Stimulated activated CD8-positive, alpha-beta memory T cell treated with anti-CD3 and anti-CD28 coated beads, Interleukin-15, amount 100 ng/mL, for 48 hours (primary cell): Measurements from ENCODE around the gene ASAP2.
"Not testable (repeated sequence)": the region's sequence is repeated elsewhere in the genome, so short reads cannot be mapped to it uniquely, and the experiment has no call there.

ENCODE experiments used
- DNase-seq, 2 donors: peaks; one replicate each; pipeline ENCODE4 v3.0.0-alpha.2; 2020; ENCODE audit warnings: low read depth in 2 of 2

ASAP2 gene

DNA sequence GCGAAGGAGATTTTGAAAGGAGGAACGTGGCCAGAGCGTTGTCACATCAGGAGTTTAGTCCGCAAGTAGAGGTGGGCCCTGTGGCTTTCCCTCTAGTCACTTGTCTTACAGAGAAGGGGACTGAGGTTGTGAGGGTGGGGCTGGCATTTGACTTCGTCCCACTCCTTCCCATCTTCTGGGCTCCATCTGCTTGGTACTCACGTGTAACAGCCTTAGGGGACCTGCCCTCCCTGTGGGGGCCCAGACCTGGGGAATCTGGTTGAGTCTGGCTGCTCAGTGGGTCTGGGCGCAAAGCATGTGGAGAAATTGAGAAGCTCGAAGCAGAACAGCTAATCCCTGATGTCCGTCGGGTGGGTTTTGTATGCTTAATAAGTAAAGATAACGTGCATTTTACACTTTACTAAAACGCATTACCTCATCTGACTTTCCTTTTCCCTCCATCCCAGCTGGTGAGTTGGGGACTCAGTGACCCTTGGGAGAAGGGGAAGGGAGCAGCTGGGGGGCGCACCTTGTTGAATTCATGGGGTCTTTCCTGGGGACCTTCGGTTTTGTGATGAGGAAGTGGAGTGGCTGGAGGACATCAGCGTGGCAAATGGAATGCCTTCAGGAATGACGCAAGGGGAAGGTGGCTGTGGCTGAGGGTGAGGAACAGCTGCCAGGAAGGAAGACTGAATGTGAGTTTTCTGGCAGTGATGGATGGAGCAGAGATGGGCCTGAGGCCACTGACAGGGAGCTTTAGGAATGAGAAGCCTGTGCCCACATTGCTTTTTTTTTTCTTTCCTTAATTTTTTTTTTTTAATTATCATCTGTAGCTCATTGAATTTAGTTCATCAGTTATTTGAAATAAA is 44.8 kb downstream of the ASAP2 start:
- DNase-seq = no peak

DNA sequence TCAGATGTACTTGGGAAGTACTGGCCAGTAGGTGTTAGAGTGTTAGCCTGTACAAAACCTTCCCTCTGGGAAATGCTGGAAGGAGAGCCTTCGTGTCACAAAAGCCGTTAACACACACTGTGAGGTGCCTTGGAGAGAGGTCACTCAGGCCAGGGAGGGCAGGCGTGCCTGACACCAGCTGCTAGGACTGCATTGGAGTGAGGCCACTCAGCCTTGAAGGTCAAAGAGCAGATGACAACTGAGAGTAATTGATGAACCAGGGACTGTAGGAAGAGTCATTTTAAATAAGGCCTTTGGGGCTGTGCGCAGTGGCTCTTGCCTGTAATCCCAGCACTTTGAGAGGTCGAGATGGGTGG is 45.4 kb downstream of the ASAP2 start:
- DNase-seq = no peak

DNA sequence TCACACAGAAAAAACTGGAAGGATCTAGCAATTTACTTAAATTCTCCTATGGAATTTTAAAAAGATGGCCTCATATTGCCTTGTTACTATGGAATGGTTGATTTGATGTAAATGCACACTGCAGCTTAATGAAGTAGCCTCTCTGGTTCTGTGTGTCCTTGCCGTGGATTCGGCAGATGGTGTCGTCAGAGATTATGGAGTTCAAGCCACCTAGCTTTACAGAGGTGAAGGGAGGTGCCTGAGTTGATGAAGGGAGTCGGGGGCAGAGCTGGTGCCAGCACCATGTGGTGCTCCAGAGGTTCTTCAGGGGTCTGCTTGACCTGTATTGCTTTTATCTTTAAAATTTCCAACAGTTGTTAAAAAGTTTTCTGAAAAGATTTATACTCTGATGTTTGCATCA is 48.8 kb downstream of the ASAP2 start:
- DNase-seq = no peak

DNA sequence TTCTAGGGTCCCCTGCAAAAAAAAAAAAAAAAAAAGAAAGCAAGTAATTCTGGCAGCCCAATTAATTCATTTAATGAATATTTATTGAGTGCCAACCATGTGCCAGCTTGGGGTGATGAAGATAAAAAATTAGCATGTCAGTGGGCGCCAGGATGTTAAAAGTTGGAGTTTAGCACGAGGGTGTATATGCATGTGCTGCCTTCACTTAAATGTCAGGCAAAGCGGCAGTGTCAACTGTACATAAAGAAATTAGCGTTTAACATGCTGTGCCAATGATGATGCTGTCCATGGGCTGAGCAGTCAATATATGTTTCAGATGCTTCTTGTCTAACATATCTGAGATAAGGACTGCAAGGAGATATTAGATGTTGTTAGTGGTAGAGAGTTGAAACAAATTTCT is 49.5 kb downstream of the ASAP2 start:
- no peak for DNase-seq

DNA sequence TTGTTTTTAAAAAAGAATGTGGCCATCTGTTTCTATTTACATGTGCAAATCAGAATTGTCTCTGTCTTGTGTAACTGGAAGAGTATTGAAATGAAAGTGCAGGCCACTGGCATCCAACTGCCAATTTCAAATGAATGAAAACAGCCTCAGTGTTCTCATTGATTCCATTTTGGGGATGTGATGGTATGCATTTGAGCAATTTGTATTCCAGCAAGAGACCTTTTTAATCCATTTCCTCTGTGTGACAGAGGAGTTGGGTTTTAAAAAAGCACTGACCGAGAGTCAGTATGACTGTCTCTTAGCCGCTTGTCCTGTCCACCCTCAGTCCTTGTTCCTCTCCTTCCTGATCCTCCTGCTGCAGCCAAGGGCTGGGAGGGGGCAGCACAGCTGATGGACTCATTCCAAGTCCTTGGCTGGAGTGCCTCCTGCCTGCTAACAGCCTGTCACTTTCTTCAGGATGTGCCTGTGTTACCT is 50.0 kb downstream of the ASAP2 start:
- no peak for DNase-seq

DNA sequence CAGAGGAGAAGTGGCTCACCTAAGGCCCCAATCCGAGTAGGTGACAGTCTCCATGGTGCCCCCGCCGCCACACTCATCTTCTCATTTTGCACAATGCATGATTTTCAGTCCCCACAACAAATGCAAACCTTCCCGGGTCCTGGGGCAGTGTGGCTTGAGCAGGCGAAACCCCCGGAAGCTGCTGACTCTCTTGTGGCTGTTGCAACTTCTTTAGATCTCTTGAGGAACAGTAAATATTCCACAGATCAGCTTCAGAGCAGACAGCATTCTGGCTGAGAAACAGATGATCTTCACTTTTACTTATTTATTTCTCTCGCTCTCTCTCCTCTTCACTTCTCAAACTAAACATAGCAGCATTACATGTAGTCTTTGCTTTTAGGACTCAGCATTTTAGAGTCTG is 51.9 kb downstream of the ASAP2 start:
- DNase-seq = no peak

DNA sequence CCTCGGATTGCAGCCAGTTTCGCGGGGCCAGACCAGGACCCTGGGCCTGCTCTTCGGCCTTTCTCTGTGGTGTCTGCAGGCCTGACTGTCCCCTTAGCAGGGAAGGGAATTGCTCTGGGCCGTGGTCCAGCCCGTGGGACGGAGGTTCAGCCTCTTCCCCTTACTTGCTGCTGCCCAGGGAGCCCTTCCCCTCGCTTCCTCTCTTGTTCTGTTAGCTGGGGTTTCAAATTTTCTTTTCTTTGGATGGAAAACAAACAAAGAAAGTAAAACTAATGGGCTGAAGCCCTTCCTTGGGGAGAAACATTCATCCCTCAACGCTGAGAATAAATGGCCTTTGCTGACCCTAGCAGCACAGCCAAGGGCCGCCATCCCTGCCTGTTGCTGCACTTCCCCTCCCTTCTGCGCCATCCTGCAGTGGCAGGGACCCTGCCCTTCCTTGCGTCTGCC is 52.4 kb downstream of the ASAP2 start:
- no peak for DNase-seq

DNA sequence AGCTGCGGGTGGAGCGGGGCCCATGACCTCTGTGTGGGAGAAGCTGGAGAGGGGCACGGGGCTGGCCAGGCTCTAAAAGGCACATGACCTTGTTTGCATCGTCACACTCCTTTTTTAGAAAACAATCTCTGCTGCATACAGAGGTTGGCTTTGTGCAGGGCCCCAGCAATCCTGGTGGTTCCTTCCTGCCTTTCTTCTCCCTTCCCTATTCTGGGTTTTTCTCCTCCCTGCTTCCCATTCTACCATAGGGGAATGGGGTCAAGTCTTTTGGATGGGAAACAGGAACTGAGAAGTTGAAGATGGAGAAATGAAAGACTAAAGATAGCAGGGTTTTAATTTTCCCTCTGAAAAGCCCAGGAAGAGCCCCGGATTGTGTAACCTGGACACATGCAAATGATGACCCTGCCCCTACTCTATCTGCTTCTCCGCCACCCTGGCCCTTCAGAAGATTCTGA is 53.9 kb downstream of the ASAP2 start:
- no peak for DNase-seq

DNA sequence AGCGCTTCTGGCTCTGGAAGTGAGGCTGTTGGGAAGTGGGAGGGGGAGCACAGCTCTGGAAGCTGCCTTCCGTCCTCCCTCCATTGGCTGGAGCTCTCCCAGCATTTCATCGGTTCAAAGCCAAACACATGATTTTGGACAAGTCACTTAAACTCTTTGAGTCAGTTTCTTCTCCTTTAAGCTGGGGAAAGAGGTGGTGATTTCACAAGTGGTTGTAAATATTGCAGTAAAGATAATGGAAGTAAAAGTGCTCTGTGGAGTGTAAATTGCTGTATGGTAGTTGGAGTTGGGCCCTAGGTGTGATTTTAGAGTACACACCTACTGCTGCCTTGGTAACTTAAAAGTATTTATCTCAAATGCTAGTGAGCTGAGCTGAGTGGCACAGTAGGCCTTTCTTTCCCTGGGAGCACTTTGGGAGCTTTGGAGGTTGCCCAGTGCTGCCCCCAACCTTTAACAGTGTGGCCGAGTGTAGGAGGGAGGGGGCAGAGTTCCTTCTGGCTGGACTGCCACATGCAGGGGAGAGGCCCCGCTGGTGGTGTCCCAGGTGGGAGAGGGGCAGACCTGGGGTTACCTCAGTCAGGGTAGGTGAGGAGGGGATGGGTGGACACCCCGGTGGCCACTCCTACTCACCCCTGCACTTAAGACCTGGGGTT is 54.7 kb downstream of the ASAP2 start:
- DNase-seq = no peak

DNA sequence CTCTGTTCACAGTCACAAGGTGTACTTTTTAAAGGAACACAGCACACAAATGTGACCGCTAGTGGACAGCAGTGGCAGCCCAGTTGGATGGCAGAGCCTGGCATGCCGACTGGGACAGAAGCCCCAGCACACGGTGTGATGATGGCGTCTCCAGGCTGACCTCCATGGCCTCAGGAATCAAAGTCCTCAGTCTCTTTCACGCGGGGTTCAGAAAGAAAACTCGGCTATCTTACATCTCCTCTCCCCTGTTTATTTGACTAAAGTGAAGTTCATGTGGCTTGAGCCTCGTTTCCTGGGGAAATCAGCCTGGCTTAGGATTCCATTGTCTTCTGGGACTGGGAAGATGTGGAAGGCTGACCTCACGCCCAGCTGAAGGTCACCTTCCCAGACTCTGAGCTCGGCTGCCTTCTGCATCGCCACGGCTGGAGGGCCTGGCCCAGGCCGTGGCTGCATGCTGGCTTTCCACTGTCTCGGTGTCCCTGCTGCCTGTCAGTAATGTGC is 56.1 kb downstream of the ASAP2 start:
- DNase-seq = no peak

DNA sequence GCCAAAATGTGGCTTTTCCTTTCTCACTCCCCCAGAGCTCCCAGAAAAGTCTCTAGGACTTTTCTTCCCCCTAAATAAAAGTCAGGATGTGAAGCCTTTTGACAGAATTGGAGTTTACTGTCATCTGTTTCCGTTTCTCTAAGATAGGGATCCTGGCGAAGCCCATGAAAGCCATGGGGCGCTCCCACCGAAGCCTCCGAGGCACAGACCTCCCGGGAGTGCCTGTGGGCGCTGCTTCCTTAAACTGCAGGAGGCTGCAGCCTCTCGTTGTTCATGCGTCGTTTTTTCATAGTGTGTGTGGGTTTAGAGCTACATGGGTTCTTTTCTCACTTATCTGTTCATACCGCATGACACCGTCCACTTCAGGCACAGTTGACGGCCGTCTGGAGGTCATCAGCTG is 56.8 kb downstream of the ASAP2 start:
- no peak for DNase-seq

DNA sequence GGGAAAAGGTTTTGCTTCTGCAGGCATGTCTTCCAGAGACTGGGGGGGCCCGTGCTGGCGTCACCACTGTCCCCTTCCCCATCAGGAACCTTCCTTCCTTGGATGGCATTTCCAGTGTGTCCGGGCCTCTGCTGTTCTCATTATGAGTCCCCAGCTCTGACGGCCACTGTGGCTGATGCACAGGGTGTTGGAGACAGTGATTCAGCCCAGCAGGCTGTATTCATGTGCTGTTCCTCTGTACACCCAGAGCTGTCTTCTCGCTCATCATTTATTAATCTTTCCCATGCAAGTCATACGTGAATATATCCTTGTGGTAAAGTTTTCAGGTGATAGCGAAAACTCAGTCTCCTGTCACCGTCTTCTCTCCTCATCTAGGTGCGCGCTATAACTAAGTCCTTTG is 57.7 kb downstream of the ASAP2 start:
- DNase-seq = no peak

DNA sequence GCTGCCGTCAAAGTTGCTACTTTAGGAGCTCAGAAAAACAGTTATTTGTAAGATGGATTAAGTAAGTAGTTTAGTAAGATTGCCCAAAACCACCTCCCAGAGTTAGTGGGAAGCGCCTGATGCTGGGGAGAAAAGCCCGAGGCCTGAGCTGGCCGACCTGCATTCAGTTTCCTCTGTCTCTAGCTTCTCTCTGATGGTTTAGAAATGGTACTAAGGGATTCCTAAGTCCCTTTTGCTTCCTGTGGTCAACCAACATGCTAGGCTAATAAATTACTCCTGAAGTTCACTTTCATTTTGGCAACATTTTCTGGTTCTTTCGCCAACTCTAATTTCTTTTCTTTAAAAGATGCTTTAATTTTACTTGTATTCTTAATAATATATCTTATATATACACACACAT is 60.1 kb downstream of the ASAP2 start:
- DNase-seq = no peak

DNA sequence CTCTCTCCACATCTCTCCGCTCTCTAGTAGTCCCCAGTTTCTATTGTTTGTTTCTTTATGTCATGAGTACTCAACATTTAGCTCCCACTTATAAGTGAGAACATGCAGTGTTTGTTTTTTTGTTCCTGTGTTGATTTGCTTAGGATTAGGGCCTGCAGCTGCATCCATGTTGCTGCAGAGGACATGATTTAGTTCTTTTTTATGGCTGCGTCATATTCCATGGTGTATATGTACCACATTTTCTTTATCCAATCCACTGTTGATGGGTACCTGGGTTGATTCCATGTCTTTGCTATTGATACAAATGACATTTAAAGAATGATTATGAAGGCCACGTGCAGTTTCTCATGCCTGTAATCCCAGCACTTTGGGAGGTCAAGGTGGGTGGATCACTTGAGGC is 60.7 kb downstream of the ASAP2 start:
- DNase-seq = not testable (repeated sequence)

DNA sequence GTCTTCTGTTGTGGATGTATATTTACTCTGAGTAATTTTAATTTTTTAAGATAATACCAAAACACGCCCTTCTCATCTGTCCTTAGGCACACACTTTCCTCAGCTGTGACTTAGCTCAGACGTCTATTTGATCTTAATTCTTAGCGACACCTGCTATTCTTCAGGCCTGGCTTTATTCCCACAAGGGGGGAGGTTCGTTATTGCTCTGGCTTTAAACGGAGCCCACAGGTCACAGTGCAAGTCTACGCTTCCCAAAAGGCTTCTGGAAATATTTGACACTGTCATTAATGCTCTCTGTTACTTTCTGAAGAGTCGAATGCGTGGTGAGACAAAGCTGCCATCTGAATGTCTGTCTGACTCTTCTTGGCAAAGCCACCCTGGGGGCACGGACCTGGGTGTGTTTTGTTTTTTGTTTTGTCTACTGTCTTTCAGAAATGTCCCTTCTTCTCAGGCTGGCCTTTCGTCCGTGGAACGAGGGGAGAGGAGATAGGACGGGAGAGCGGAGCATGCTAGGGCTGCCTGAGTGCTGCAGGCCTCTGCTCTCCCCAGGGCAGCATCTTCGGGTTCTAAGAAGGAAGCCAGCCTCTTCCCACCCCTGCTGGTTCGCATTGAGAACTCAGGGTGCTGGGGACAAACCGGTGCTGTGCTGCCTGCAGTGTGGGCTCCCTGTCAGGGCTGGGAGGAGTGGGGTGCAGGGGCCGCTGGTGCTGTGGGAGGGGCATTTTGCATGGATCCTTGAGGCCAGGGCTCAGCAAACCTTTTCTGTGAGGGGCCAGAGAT is 61.9 kb downstream of the ASAP2 start:
- no peak for DNase-seq

DNA sequence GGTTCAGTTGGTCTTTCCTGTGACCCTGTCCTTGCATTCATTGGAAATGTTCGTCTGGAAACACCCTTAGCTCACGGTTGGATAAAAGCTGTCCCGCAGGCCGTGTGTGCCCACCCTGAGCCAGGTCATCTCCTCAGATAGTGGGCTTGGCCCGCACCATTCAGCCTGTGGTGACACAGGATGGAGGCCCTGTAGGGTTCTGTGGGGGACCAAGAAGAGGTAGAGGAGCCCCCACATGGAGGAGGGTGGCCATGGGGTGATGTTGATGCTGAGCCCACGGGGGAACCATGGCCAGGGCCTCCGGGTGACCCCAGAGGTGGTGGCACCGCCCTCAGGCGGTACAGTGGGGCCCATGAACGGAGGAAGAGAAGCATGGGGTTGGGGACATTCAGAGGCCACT is 62.7 kb downstream of the ASAP2 start:
- no peak for DNase-seq

DNA sequence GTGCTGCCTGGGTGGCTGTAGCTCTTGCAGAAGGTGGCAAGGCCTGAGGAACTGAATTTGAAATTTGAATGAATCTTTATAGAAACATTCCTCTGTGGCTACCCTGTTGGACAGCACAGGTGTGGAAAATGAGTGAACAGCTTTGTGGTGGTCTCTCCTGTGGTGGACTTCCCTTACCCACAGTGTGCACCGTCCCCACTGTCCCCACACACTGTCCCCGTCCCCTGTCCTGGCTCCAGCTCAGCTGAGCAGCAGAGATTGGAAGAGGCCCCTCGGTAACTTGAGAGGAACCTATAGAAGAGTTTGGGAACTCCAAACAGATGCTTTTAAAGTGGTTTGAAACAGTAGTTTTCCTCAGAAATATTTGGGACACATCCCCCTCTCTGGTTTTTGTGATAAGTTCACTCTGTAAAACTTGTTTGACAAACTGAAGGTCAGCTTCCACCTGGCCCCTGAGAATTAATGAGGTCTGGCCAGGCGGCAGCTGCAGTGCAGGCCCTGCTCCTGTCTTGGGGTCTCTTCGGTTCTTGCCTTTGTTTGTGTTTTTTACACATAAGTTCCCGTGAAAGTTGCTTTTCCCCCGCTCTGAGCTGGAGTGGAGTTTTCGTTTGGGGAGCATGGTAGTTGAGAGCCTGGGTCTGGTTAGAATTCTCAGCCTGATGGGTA is 63.2 kb downstream of the ASAP2 start:
- DNase-seq = no peak

DNA sequence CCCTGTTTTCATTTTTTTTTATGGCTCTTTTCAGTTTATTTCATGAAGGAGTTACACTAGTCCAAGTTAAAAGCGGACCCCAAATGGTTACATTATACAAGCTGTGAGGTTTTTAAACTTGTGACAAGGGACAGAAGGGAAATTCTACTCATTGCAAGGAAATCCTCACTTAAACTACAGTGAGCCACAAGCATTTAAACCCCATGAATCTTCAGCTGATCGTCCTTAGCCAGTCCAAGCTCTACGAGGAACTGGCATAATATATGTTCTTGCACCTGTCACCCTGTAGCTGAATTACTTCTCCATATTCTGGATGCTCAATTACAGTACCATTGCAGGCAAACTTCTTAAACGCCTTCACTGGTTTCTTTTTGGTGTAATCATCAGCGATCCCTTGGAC is 64.5 kb downstream of the ASAP2 start:
- no peak for DNase-seq

DNA sequence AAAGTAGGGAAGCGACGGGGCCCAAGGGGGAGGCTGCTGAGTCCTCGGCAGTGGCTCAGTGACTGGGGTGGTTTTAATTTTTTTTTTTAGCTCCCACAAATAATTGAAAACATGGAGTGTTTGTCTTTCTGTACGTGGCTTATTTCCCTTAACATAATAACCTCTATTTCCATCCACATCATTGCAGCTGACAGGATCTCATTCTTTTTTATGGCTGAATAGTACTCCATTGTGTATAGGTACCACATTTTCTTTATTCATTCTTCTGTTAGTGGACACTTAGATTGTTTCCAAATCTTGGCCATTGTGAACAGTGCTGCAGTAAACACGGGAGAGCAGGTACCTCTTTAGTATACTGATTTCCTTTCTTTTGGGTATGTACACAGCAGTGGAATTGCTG is 65.1 kb downstream of the ASAP2 start:
- no peak for DNase-seq

DNA sequence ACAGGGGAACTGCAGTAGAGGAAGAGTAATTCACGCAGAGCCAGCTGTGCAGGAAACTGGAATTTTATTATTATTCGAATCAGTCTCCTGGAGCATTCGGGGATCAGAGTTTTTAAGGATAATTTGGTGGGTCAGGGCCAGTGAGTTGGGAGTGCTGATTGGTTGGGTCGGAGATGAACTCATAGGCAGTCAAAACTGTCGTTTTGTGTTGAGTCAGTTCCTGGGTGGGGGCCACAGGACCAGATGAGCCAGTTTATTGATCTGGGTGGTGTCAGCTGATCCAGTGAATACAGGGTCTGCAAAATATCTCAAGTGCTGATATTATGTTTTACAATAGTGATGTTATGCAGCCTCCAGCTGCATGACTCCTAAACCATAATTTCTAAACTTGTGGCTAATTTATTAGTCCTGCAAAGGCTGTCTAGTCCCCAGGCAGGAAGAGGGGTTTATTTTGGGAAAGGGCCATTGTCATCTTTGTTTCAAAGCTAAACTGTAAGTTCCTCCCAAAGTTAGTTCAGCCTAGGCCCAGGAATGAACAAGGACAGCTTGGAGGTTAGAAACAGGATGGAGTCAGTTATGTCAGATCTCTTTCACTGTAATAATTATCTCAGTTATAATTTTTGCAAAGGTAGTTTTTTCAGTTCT is 67.0 kb downstream of the ASAP2 start:
- no peak for DNase-seq

DNA sequence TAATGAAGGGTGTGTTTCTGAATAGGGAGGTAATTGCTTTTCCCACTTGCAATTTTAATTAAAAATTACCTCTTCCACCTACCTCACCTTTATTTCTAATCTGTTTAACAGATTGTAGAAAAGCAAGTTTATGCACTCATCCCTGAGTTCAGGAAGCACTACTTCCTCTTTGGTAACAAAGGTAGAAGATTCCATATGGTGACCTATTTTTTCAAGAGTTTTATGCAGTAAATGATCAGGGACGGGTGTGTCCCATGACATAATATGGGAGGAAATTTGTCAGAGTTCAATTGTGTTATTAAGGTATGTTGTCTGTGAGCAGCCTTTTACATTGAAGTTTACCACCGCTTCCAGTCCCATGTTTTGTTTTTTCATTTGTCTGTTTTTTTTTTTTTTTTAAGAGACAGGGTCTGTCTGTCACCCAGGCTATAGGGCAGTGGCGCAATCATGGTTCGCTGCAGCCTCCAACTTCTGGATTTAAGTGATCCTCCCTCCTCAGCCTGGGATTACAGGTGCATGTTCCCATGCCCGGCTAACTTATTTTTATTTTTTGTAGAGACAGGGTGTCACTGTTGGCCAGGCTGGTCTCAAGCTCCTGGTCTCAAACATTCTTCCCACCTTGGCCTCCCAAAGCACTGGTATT is 68.2 kb downstream of the ASAP2 start:
- no peak for DNase-seq
